Middle frontal gyrus (tissue), 1 donor: Measurements from ENCODE around the gene TMED7.
"Not testable (repeated sequence)": the region's sequence is repeated elsewhere in the genome, so short reads cannot be mapped to it uniquely, and the experiment has no call there.

Source experiments
- DNase-seq: peaks from one replicate; pipeline ENCODE4 v3.0.0-alpha.2; 2015; ENCODE audit warnings: low spot score; ENCODE audit errors: extremely low spot score

The TMED7 gene

DNA sequence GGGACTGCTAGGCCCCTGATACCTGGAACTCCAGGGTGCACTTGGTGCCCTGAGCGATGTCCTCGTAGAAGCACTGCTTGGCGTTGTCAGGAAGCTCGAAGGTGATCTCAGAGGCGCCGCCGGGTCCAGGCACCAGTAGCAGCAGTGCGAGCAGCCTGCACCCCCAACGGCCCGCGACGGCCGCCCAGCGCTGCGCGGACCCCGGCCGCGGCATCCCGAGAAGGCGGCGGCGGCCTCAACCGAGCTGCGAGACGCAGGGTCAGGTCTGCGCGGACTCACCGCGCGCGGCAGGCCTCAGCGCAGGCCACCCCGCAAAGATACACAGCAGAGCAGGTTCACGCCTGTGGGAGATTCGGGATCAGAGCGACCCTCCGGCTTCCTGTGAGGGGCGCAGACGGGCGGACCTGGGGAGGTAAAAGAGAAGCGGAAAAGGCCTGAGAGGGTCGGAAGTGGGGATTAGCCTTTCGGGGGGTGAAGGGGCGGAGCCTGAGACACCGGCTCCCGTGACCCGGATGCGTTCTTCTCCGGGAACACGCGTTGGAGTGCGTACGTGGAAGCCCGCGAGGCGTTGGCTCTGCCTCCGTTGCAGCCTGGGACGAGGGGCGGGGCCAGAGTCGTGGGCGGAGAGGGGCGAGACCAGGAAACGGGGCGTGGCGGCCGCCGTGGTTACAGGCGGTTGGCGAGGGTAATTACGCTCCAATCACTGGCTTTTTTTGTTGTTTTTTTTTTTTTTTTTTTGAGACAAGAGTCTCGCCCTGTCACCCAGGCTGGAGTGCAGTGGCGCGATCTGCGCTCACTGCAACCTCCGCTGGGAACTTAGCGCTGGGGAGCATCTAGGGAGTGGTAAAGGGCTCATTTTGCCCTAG, at the start of gene TMED7:
Gene TMED7 (minus strand): TSS at position 458 of the 866 bp plus-strand sequence. CDS start 244 bp downstream, at position 214.
- peak; percentile 97 for DNase-seq

DNA sequence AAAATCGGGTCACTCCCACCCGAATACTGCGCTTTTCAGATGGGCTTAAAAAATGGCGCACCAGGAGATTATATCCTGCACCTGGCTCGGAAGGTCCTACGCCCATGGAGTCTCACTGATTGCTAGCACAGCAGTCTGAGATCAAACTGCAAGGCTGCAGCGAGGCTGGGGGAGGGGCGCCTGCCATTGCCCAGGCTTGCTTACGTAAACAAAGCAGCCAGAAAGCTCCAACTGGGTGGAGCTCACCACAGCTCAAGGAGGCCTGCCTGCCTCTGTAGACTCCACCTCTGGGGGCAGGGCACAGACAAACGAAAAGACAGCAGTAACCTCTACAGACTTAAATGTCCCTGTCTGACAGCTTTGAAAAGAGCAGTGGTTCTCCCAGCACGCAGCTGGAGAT, 48.9 kb upstream of the TMED7 start:
- not testable (repeated sequence) for DNase-seq

DNA sequence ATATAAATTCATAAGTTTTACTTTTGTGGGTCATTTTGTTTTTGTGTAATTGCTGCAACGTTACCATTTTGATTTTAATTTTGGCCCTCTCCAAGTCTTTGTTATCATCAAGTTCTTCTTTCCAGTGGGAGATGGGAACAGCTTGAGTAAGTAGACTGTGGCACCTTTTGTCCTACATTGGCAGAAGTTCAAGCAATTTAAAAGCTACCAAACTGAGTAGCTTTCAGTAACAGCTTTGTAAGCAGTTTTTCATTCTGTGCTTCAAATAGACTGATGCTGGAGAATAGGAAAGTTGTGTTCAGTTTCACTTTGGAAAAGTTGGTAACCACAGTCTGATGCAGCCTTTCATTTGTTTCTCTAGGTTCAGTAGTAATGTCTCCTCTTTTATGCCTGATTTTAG, 47.8 kb upstream of the TMED7 start:
- no peak for DNase-seq

DNA sequence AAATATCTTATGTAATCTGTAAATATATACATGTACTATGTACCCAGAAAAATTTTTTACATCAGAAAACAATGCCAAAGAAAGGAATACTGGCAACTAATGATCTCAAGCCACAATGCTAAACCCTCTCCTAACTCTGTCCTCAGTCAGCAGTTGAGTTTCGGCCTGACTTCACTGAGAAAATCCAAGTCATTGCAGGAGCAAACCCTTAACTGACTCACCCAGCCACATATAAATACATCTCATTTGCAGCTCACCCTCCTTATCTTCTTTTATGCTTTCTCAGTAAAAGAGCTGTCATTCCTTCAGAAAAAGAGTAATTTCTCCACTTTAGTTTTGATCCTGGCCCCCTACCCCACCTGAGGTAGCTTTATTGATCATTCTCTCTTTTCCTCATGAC, 46.1 kb upstream of the TMED7 start:
- no peak for DNase-seq

DNA sequence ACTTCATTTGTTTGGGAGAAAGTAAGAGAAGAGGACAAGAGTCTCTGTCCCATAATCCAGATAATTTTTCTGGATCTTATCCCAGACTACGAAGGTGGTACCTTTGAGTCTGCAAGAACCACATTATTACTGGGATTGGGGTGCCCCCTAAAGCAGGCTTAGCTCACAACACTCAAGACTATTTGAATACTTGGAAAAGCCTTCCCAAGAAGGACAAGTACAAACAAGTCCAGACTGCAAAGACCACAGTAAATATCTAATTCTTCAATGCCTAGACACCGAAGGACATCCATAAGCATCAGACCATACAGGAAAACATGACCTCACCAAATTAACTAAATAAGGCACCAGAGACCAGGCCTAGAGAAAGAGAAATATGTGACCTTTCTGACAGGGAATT, 40.2 kb upstream of the TMED7 start:
- no peak for DNase-seq

DNA sequence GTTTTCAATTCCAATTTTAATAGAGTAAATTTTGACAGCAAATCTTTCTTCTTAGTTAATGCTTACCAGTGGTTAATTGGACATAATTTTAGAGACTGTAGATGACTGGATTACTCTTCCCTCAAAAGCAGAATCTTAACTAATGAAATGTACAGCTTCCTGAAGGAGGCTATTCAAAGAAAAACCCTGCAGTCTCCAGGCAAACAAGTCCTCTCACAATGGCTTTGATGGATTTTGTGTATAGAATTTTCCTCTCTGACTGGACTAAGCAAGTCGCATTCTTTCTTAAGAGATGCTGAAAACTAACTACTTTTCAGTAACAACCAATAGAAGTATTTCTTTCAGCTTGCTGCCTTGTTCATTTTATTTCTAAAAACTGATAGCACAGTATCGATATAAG, 35.7 kb upstream of the TMED7 start:
- no peak for DNase-seq

DNA sequence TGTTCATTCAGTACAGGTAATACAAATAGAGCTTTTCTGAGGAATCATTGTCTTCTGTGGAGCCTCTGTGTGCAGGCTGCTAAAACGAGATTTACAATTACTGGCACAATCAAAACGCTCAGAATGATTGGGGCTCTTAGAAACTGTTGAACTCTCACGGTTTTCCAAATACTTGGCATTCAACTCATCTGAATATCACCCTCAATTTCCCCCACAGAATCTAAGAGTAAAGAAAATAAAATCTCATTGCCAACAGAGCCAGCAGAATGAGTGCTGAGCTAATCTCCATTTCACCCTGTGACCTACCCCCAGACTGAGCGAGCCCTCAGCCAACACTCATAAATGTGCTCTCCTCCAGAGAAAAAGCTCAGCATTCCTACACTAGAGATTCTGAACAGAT, 35.3 kb upstream of the TMED7 start:
- no peak for DNase-seq

DNA sequence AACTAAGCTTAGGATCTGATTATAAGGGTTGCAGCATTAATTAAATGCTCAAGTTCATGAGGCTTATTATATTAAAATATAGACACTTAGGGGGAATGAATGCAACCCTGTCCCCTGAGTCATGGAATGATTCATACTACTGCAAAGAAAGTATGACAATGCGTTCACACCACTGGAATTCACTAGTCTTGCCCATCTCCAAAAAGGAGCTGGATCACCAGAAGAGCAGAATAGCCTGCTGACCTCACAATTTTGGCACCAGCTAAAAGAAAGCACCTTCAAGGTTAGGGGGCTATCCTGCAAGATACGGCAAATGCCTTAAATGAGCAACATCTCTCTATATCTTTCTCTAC, 32.0 kb upstream of the TMED7 start:
- no peak for DNase-seq

DNA sequence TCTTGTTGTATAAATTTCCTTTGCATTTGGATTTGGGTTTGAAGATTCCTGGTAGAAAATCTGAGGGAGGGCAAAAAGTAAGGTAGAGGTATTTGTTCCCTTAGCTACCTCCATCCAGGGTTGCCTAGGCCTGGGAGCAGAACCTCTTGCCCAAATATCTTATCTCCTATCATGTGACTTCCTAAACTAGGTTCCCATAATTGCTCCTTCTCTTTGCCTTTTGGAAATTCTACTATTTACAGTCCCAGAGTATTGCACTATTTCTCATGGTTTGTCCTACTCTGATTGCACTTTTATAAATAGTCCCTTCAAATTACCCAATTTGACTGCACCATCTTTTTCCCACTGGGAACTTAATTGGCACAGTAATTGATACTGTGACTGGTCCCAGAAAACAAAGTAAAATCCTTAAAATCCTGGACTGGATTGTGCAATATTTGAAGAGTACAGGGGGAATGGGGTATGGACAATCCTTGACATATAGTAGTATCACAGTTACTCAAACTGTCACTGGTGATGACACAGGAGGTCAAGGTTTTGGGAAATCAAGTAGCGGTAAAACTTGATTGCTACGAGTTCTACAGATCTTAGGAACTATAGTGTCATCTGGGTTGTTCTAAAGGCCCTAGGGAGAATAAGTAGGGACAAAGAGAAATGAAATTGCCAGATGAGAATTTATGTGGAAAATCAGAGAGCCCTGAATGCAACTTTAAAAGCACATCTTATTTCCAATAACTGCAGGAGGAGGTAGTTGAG, 31.5 kb upstream of the TMED7 start:
- DNase-seq, result no peak

DNA sequence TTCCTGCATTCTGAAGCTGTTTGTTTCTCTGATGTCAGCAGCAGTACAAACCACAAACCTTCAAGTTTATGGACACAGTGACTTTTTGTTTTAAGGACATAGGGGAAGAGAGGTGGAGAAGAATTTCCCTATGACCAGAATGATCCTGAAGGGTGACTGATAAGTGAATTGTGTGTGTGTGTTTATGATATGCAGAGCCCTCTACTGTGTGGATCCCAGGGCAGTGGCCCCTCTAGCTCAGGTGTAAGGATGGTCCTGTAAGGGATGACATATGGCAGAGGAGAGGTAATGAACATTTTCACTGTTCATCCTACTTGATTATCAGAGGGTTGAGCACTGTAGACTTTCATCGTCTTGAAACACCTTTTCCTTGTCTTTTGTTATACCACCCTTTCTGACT, 30.6 kb upstream of the TMED7 start:
- DNase-seq, result no peak

DNA sequence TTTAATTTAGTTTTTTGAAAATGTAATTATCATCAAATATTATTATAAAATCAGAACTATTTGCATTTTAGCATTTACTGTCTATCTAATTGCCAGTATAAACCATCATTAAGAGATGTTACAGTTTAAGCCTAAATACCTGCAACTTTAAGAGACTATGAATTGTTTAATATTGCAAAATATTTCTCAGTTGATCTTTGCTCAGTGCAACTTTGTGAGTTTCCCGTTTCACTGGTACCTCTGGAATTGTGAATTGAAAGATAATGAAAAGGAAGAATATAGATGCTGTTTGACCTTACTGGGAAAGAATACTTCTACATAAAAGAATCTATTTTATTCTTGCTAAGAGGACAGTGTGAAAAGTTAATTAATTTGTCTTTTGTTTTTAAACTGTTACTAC, 30.2 kb upstream of the TMED7 start:
- DNase-seq, result no peak

DNA sequence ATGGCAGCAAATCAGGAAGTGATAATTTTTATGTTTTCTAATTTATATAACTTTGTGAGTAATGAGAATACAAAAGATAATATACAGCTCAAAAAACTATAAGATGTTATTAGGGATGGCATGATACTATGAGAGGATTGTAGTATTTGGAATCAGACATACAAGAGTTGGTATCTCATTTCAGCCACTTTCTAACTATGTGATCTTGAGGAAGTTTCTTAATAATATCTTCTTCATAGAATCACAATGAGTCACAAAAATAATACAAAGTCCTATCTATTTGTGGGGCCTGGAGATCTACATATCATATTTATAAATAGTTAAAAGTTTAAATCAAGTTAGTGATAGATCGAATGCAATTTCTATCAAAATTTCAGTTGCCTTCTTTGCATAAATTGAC, 23.7 kb upstream of the TMED7 start:
- DNase-seq, result no peak

DNA sequence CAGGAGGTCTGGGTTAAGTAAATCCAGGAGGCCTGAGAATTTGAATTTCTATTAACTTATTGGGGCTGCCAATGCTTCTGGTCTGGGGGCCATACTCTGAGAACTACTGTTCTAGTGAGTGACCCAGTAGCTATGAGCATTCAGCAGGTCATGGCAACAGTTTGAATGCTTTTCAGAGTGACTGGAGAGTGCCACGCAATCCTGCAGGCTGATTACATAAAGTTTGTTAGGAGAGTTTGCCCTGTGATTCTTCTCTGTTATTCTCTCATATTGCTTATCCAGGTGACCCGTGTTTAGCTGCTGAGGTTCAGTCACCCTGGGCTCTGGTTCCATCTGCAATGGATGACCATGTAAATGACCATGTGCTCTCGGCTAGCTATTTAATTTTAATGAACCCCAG, 22.2 kb upstream of the TMED7 start:
- DNase-seq, result no peak

DNA sequence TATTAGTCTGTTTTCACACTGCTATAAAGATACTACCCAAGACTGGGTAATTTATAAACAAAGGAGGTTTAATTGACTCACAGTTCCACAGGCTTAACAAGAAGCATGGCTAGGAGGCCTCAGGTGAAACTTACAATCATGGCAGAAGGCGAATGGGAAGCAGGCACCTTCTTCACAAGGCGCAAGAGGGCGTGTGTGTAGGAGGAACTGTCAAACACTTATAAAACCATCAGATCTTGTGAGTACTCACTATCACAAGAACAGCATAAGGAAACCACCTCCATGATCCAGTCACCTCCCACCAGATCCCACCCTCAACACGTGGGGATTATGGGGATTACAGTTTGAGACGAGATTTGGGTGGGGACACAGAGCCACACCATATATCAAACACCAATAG, 19.6 kb upstream of the TMED7 start:
- not testable (repeated sequence) for DNase-seq

DNA sequence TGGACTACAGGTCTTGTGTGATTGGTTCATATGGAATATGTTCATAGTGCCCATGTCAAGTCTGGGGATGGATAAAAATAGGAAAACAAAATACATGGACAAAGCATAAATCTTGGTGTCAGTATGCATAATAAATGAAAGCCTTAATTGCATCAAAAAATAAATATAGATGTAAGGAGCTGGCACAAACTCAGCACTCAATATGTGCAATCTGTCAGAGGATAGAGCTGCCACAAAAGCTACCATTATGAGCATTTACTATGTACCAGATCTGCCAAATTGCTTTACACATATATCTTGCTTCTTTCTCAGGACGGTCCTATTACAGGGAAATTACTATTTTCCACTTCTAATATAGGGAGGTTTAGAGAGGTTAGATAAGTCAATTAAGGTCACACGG, 18.2 kb upstream of the TMED7 start:
- DNase-seq, result no peak

DNA sequence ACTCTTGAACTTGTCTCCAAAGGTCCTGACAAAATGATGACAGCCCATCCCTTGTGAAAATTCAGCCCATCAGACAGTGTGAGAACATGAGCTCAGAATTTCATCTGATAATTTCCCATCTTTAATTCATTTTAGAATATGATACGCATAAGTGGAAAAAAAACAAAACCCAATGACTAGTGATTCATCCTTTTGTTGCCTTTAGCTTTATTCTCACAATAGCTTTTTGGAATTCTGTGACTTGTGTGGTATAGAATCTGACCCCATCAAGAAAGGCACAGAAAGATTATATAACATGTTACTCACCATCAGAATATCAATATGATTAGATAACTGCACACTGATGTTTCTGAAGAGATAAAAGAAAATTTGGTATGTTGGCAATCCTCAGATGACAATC, 16.1 kb upstream of the TMED7 start:
- no peak for DNase-seq

DNA sequence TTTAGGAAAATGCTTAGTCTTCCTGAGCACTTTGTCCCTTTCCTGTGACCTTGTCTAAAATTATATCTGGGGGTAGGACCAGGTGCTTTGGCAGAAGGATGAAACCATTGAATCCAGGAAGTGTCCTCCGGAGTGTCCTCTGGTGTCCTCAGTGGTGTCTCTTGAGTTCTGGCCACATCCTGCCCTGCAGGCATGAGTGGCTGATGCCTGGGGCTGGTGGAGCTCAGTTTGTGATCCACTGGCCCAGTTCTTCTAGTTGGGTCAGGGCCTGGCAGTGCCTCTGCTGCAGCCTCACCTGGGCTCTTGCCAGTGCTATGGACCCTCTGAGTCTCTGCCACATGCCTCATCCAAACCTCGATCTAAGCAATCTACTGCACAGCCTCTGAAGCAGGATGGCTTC, 14.4 kb upstream of the TMED7 start:
- no peak for DNase-seq

DNA sequence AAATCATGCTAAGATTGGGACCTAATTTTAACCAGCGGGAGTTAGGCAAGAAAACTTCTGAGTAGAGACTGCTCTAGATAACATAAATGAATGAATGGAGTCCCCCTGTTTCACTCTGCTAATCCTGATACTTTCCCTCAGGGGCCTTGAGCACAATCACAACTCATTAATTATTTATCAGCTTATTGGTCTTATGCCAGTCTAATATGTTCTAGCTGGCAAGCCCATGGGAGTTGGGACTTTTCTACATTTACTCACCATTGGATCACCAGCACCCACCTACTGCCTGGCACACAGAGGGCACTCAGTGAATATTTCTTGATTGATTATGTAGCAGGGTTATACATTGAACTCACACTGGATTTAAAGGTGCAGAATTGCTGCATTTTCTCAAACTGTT, 13.5 kb upstream of the TMED7 start:
- no peak for DNase-seq

DNA sequence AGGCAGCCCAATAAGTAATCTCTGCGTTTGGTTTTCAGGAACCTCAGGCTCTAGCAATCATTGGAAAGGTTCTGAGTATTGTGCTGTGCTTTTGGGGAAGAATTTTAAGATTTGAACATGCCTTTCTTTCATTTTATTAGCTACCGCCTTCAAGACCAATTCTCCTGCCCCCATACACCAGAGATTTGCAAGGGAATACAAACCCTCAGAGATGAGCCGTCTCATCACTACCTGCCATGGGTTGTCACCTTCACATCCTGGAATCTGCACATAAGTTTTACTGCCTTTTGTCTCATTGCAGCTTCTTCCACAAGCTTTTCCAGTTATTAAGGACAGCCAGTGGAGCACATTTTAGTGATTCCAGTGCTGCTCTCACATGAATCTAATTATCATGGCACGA, 11.7 kb upstream of the TMED7 start:
- no peak for DNase-seq

DNA sequence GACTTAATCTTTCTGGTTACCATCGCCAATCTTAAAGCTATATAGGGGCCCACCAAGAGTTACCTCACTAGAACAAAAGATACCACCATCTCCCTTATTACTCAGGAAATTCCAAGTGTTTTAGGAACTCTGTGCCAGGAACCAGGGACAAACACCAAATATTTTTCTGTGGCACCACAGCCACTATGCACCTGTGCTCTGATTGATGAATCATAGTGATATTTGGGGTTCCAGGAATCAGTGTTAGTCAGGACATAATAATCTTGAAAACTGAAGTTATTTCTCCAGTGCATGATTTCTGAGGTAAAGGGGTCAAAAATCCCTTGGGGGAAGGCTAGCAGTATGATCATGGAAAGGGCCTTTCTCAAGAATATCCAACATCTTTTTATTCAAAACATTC, 10.2 kb upstream of the TMED7 start:
- DNase-seq, result no peak

DNA sequence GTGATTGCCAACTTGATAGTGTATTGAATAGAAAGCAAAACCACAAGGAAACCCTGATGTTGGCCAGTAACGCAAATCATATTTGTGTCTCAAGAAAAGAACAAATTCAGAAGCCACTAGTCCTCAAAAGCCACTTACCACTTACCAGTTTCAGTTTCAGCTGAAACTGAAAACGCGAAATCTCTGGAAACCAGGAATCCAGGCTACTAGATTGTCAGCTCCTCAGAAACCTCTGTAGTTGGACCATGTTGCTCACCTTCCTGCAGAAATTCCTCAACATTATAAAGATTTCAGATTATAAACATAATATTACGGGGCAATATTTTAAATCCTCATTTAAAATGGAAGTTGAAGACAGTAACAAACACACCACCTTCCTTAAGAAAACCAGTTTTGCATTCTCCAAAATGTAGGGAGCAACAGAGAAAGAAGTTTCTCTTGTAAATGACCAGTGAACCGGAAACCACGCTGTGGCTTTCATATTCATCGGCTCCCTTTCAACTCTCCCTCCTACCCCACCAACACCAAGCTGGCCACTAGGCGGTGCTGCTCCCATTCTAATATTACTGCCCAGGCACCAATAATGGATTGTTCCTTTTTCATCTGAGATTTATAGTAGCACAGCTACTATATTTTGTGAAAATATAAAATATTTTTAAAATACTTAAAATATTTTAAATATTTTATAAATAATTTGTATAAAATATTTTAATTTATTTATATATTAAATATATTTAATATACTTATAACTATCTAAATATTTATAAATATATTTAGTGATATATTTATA, 8.7 kb upstream of the TMED7 start:
- peak; percentile 77 for DNase-seq

DNA sequence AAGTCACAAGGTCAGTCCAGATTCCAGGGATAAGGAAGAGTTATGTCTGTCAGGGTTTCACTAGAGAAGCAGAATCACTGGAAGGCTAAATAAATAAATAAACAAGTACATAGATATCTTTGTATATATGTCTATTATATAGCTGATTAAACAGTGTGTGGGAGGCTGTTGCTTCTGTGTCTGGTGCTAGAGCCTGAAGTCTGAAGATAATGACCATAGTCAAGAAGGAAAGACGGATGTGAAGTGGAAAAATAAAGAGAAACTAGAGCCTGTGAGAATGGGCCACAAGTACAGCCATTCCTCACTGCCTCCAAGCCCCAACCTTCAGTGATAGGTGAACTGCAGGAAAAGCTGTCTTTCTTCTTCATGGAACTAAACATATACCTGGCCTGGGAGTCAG, 4.1 kb upstream of the TMED7 start:
- no peak for DNase-seq
